HepG2 (cell line): ENCODE data around the gene MTA3. TPM values are rescaled to one million over a fixed set of nuclear protein-coding genes. Genes with fewer than 3 reads are reported as not detected.
A peak's percentile ranks its signal among the peaks of the same experiment; 100 is the strongest.

Experiments
- CTCF ChIP-seq: sonication (generic); formaldehyde crosslinking; IDR thresholded peaks from 2 replicates; pipeline ENCODE4 v1.5.0; 2020; ENCODE audit warnings: mild to moderate bottlenecking, missing genetic modification reagents, moderate library complexity
- DNMT1 ChIP-seq: sonication (generic); formaldehyde crosslinking; IDR thresholded peaks from 2 replicates; pipeline ENCODE4 v1.5.1; 2020; ENCODE audit warnings: mild to moderate bottlenecking, missing genetic modification reagents
- EZH2 ChIP-seq: conservative IDR thresholded peaks from 2 replicates; pipeline ENCODE4 v1.6.1; 2012; ENCODE audit warnings: mild to moderate bottlenecking, low read depth, low read length, moderate library complexity
- FOSL2 ChIP-seq: sonication (generic); formaldehyde crosslinking; IDR thresholded peaks from 2 replicates; pipeline ENCODE4 v1.4.0; 2020; ENCODE audit warnings: missing genetic modification reagents
- IKZF4 ChIP-seq: sonication (generic); formaldehyde crosslinking; IDR thresholded peaks from 2 replicates; pipeline ENCODE4 v1.5.1; 2020; ENCODE audit warnings: borderline replicate concordance, mild to moderate bottlenecking, low read depth, missing genetic modification reagents; ENCODE audit errors: not compliant biosample characterization
- MAX ChIP-seq: IDR thresholded peaks from 2 replicates; pipeline ENCODE4 v1.6.1; 2012; ENCODE audit warnings: inconsistent platforms
- MBD4 ChIP-seq: IDR thresholded peaks from 2 replicates; pipeline ENCODE4 v1.6.1; 2012; ENCODE audit warnings: low read length, inconsistent platforms, borderline replicate concordance
- MEF2D ChIP-seq: sonication (generic); formaldehyde crosslinking; IDR thresholded peaks from 2 replicates; pipeline ENCODE4 v1.5.1; 2020; ENCODE audit warnings: mild to moderate bottlenecking, missing genetic modification reagents
- NFKB2 ChIP-seq: sonication (generic); formaldehyde crosslinking; IDR thresholded peaks from 2 replicates; pipeline ENCODE4 v1.4.0; 2020; ENCODE audit warnings: missing genetic modification reagents, borderline replicate concordance
- REPIN1 ChIP-seq: sonication (generic); formaldehyde crosslinking; IDR thresholded peaks from 2 replicates; pipeline ENCODE4 v1.8.0; 2022; ENCODE audit warnings: missing genetic modification reagents, low read depth, mild to moderate bottlenecking, borderline replicate concordance
- SMYD3 ChIP-seq: sonication (generic); formaldehyde crosslinking; IDR thresholded peaks from 2 replicates; pipeline ENCODE4 v1.8.1; 2023; ENCODE audit warnings: mild to moderate bottlenecking, missing genetic modification reagents
- SOX6 ChIP-seq, 2 experiments: fragments of 450-650 bp in 1 of 2; sonication (generic) in 1 of 2; formaldehyde crosslinking in 1 of 2; IDR thresholded peaks; 2 replicates each; pipeline versions ENCODE4 v1.4.0 to v1.6.1; 2017 to 2020; ENCODE audit warnings: antibody characterized with exemption in 1 of 2, mild to moderate bottlenecking in 1 of 2, missing genetic modification reagents in 1 of 2
- TFDP2 ChIP-seq: sonication (generic); formaldehyde crosslinking; IDR thresholded peaks from 2 replicates; pipeline ENCODE4 v1.4.0; 2020; ENCODE audit warnings: missing genetic modification reagents
- THAP7 ChIP-seq: sonication (generic); formaldehyde crosslinking; IDR thresholded peaks from 2 replicates; pipeline ENCODE4 v1.8.1; 2023; ENCODE audit warnings: mild to moderate bottlenecking, missing genetic modification reagents
- TIGD3 ChIP-seq: sonication (generic); formaldehyde crosslinking; IDR thresholded peaks from 2 replicates; pipeline ENCODE4 v1.5.1; 2020; ENCODE audit warnings: mild to moderate bottlenecking, missing genetic modification reagents, borderline replicate concordance
- ZMYM4 ChIP-seq: sonication (generic); formaldehyde crosslinking; IDR thresholded peaks from 2 replicates; pipeline ENCODE4 v1.8.1; 2023; ENCODE audit warnings: mild to moderate bottlenecking, missing genetic modification reagents
- ZNF138 ChIP-seq: sonication (generic); formaldehyde crosslinking; IDR thresholded peaks from 2 replicates; pipeline ENCODE4 v1.5.0; 2020; ENCODE audit warnings: mild to moderate bottlenecking, low read depth, missing genetic modification reagents
- ZNF331 ChIP-seq: sonication (generic); formaldehyde crosslinking; IDR thresholded peaks from 2 replicates; pipeline ENCODE4 v1.4.0; 2020; ENCODE audit warnings: missing genetic modification reagents
- polyA plus RNA-seq, 8 experiments: library from polyadenylated mRNA; depleted of rRNA in 3 of 8; stranded (reverse) in 7 of 8; unstranded in 1 of 8; fragments of >200 nt; fragmentation: Illumina TruSeq in 4 of 8; extraction: Trizol in 4 of 8; gene quantifications; 2 replicates each; pipeline versions ENCODE4 v1.2.1 to v1.2.3, GENCODE V29; 2011 to 2016; ENCODE audit warnings: low read depth in 4 of 8, missing spikeins in 1 of 8, mixed read lengths in 1 of 8; ENCODE audit not compliant: insufficient read depth in 1 of 8
- total RNA-seq, 5 experiments: library from RNA; depleted of rRNA; stranded (reverse); fragments of >200 nt; fragmentation: Illumina TruSeq; extraction: Trizol; gene quantifications; 2 replicates each; pipeline ENCODE4 v1.2.3, GENCODE V29; 2016; ENCODE audit warnings: low read depth in 1 of 5
- TF ChIP-seq, protein P1 (sequence below): sonication (generic); formaldehyde crosslinking; IDR thresholded peaks from 2 replicates; pipeline ENCODE4 v1.5.0; 2020; ENCODE audit warnings: mild to moderate bottlenecking, missing genetic modification reagents, borderline replicate concordance
- TF ChIP-seq, protein P2 (sequence below): IDR thresholded peaks from 2 replicates; pipeline ENCODE4 v1.6.1; 2016; ENCODE audit warnings: mild to moderate bottlenecking, missing biosample characterization, missing genetic modification reagents

The MTA3 gene
- total and polyA plus RNA-seq, 2 of the 13 experiments (the other 11 are each of a cell fraction or from before 2014, with no cell fraction given), result 48.8 to 77.8 TPM

GRCh38 chr2:42770288-42771131 is 202.1 kb downstream of the MTA3 start (continued):
- TF ChIP-seq TFDP2 (CRISPR knock-in tag) (no peak), ZNF331 (CRISPR knock-in tag) (peak; percentile 78), CTCF (CRISPR knock-in tag) (peak; percentile 82), IKZF4 (CRISPR knock-in tag) (no peak), EZH2 (no peak), REPIN1 (CRISPR knock-in tag) (0 out of 2 replicates have a peak, but pooled peaks have one; percentile 22), TIGD3 (no peak), NFKB2 (CRISPR knock-in tag) (no peak), SOX6 (IDR thresholded peaks at IDR 0.05) (no peak), SOX6 (CRISPR knock-in tag; IDR thresholded peaks at IDR 0.05) (no peak), MEF2D (no peak), MAX (peak; percentile 54), SMYD3 (no peak), FOSL2 (no peak), DNMT1 (CRISPR knock-in tag) (no peak), ZMYM4 (CRISPR knock-in tag) (peak; percentile 67), ZNF138 (CRISPR knock-in tag) (no peak), THAP7 (CRISPR knock-in tag) (no peak), MBD4 (no peak)
- TF ChIP-seq, protein P1, sequence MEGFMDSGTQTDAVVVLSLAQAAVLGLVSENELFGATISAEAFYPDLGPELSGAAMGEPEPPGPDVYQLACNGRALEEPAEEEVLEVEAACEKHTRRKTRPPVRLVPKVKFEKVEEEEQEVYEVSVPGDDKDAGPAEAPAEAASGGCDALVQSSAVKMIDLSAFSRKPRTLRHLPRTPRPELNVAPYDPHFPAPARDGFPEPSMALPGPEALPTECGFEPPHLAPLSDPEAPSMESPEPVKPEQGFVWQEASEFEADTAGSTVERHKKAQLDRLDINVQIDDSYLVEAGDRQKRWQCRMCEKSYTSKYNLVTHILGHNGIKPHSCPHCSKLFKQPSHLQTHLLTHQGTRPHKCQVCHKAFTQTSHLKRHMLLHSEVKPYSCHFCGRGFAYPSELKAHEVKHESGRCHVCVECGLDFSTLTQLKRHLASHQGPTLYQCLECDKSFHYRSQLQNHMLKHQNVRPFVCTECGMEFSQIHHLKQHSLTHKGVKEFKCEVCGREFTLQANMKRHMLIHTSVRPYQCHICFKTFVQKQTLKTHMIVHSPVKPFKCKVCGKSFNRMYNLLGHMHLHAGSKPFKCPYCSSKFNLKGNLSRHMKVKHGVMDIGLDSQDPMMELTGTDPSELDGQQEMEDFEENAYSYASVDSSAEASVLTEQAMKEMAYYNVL (CRISPR knock-in tag), result no peak
- TF ChIP-seq, protein P2, sequence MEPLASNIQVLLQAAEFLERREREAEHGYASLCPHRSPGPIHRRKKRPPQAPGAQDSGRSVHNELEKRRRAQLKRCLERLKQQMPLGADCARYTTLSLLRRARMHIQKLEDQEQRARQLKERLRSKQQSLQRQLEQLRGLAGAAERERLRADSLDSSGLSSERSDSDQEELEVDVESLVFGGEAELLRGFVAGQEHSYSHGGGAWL (CRISPR knock-in tag), result no peak
